GM18505 (cell line): ENCODE measurements around the gene SDK1.

Experiments used
- ATAC-seq: cut with Tn5 transposase; IDR thresholded peaks from one replicate; pipeline ENCODE4 v1.9.1; 2021; ENCODE audit not compliant: unreplicated experiment
- POLR2A ChIP-seq: IDR thresholded peaks from 4 replicates; pipeline ENCODE4 v1.6.1; 2011; ENCODE audit warnings: borderline replicate concordance; ENCODE audit not compliant: insufficient read depth, insufficient read length; ENCODE audit errors: extremely low read depth

Gene SDK1

DNA sequence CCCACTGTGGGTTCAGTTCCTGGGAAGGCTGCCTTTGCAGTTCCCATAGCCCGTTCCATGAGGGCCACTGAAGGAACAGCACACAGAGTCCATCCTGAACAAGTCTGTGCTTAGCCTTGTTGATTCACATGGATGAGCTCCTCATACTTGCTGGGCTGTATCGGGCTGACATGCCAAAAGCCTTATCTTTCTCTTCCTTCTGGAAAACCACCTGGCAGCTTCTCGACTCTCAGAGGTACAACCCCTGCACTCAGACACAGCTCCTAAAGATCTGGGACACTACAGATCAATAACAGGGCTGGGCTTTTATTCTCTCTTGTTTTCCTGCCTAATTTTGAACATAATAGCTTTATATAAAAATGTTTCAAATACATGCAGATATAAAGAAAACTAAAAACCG is 667.2 kb downstream of the SDK1 start:
- no peak for TF ChIP-seq POLR2A
- no peak for ATAC-seq

DNA sequence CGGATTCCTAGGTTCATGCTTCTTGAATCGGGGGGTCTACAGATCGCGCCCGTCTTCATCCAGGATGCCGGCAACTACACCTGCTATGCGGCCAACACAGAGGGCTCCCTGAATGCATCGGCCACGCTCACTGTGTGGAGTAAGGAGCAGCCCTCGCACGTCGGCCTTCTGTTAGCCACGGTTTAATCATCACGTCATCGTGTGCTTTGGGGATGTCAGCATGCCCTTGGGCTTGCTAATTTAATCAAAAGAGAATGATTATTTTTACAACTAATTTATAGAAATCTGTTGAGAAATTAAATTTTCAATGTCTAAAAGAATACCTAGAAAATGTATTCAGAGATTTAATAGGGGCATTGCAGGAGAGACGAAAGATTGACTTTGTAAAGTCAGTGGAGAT is 668.2 kb downstream of the SDK1 start:
- TF ChIP-seq POLR2A = no peak
- no peak for ATAC-seq

DNA sequence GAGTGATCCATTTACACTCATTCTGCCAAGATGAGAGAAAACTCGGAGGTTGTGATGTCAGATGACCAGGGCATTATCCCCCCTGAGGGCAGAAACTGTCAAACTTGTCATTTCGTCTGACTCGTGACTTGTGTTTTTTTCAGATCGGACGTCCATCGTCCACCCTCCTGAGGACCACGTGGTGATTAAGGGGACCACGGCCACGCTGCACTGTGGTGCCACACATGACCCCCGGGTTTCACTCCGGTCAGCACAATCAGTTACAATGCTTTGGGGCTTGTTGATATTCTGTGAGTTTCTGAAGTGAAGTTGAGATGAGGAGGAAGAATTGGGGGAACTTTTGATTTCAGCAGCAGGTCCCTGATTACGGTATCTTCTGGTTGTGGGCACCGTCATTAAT is 670.3 kb downstream of the SDK1 start:
- TF ChIP-seq POLR2A = no peak
- no peak for ATAC-seq

DNA sequence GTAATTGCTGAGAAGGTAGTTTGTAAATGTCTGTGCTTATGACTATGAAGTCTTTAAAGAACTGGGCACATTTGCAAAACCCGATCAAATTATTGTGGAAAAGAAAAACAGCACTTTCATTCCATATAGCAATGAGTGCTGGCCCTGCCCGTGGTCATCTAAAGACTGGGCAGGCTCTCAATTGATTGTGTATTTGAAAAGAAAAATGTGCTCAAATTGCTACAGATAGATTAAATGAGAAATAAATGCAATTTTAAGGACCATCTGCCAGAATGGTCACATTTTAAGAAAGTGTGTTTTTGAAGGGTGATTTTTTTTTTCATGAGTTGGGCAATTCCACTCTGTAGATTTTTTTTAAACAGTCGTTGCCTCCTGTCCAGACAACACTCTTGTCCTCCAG is 672.2 kb downstream of the SDK1 start:
- ATAC-seq = no peak
- TF ChIP-seq POLR2A = no peak

DNA sequence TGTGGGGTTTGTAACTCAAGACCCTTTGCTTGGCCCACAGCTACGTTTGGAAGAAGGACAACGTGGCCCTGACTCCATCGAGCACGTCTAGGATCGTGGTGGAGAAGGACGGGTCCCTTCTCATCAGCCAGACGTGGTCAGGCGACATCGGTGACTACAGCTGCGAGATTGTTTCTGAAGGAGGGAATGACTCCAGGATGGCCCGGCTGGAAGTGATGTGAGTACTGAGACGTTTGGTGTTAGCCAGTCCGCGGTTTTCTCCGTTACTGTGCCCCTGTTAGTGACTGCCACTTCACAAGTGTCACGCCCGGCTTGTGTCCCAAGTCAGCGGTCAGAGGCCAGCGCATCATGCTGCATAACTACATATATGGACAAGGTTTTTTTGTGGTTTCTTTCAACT is 673.3 kb downstream of the SDK1 start:
- ATAC-seq = no peak
- no peak for TF ChIP-seq POLR2A

DNA sequence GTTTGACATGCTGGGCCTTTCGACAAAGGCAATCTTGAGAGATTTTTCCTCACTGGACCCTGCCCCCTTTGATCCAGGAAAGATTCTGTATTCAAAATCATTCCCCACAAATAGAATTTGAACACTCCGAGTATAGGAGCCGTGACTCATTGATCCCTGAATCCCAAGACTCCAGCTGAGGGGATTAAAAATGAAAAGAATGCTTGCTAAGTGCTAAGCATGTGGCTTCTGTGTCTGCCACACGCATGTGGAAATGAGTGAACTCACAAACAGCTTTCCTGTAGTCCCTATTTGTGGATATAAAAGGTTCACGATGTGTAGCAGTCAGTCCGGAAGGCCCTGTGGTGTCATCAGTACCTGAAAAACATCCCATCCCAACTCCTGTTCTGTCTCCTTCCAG is 674.3 kb downstream of the SDK1 start:
- TF ChIP-seq POLR2A = no peak
- ATAC-seq = no peak

DNA sequence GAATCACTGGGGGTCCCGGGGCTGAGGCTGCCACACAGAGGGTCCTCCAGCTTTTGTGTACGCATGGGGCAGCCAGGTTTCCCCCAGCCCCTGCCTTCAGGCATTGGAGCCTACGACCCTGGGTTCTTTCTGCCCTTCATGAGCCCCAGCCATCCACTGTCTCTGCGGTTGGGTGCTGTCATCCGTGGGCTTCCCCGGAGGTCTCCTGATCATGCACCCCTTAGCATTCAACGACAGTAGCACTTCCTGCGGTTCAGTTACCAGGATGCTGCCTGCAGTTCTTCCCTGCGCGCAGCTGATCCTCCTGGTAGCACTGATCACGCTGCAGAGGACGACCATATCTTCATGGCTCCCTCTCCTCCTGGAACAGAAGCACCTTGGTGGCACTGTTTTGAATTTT is 676.3 kb downstream of the SDK1 start:
- ATAC-seq = no peak
- no peak for TF ChIP-seq POLR2A

DNA sequence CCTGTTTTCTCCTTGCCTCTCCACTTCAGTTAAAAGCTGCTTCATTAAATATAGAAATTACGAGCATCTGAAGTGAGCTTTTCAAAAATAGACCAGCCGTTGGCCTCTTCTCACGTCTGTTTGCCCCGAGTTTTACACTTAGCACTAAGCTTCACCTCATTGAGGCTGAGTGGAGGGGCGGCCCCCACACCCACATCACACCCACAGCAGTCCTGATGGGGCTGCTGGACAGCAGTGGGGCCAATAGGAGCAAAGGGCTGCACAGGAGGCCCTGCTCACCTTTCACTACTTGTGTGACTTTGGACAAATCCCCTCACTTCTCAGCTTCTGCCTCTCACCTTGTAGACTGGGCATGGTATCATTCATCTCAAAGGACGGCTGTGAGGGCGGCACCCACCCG is 677.8 kb downstream of the SDK1 start:
- no peak for TF ChIP-seq POLR2A
- ATAC-seq = no peak

DNA sequence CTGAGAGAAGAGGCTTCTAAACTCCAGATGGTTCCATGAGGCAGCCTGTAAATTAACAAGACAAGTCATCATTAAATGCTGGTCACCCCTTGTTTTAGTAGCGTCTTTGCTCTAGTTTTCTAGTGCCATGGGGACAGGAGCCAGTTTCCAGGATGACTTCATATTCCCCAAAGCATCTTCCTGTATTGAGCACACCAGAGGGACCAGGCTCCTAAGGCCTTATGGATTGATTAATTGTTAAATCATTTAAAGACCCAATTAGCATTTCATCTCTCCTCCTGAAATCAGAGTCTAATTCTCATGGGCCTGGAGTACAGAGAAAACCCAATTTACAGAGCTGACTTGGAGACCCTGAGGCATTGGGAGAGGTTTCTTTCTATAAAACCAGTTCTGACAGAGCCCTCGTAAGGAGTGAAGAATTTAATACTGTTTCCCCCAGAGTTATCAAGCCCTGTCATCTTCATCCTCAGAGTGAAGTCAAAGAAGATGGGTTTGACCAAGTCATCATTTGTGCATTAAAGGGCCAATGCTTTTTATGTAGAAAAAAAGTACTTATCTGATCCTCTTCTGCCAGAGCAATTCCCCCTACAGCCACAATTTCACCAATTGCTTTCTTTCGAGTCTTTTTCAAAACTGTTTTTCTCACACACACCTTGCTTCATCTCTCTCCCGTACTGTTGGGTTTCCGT is 678.7 kb downstream of the SDK1 start:
- no peak for ATAC-seq
- no peak for TF ChIP-seq POLR2A

DNA sequence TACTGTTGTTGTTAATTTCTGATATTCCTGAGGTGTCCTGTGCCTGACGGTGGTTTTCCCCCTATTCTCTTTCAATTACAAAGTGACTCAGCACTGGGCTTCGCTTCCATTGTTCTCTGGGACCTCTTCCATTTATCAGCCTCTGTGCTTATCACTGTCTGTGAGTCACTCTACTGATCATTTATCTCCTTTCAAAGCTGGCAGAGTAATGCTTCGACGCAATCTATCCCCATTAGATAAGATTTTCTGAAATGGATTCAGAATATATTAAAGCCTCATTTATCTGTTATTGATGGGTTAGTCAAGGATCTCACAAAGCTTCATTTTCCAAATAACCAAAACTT is 679.2 kb downstream of the SDK1 start:
- no peak for ATAC-seq
- no peak for TF ChIP-seq POLR2A

DNA sequence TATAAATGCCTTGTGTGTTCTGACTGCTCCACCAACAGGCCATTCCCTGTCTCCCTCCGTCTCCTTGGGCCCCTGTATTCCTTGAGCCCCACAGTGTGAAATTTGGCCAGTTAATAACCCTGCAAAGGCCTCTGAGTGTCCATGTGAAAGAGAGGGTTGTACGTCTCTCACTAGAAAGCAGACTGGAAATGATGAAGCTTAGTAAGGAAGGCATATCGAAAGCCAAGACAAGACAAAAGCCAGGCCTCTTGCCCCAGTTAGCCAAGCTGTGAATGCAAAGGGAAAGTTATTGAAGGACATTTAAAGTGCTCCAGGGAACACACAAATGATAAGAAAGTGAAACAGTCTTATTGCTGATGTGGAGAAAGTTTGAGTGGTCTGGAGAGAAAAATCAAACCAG is 680.2 kb downstream of the SDK1 start:
- no peak for TF ChIP-seq POLR2A
- ATAC-seq = no peak

DNA sequence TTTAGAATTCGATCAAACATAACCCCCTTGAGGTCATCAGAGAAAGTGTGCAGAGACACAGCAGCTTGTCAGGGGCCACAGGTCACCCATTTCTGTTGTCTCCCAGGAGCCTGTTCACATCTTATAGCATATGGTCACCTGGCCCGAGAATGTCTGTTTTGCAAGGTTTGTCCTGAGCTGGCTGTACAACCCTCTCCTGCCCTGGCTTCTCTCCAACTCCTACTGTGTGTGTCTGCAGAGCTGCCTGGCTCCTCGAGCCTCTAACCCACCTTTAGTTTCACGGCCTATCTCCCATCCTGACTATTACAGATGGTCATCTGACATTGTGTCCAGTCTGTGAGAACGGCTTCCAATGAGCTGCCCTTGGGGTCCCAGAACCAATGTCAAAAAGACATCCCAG is 683.4 kb downstream of the SDK1 start:
- TF ChIP-seq POLR2A = no peak
- ATAC-seq = no peak

DNA sequence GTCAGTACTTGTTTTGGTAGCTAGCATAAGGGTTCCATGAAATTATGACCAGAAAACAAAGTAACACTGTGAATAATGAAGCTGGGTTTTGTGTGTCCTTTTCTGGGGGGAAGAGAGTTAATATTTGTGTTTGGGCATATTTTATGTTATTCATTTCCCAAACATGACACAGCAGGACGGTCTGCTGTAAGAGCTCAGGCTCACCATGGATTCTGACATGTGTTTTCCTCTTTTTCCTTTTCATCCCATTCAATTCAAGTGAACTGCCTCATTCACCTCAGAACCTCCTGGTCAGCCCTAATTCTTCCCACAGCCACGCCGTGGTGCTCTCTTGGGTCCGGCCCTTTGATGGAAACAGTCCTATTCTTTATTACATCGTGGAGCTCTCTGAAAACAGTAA is 685.9 kb downstream of the SDK1 start:
- no peak for TF ChIP-seq POLR2A
- ATAC-seq = no peak

DNA sequence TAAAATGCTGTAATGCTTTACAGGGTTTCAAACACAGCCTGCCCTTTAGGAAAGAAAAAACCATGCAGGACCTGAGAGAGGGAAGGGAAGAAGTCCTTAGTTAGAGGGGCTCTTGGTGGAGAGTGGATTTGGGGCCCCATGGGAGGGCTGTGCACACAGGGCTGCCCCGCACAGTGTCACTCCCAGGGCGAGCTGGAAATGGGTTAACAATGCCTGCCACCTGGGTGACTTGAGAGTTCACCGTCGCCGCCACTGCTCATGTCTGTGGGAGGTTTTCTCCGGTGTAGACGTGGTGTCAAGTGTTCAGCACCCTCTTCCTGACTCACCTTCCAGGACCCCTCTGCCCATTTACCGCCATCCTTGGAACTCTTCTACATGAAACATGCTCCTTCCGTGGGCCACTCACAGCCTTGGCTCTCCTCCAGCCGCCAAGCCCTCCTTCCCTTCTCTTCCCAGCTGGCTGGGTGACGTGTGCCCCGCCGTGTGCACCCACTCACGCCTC is 686.4 kb downstream of the SDK1 start:
- no peak for ATAC-seq
- no peak for TF ChIP-seq POLR2A

DNA sequence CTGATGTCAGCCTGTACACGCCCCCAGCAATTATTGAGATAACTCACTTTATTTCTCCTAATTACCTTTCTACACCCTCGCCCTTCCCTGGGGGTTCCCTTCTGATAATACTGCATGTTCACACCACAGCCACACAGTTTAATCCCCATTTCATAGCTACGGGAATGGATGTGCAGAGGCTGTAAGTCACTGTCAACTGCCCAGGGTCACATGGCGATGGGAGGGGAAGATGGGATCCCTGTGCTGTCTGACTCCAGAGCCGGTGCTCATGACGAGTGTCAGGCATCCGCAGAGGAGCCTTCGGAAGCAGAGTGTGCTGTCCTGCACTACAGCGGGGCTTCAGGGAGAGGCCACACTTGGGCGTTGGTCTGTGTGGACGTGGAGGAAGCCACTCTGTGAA is 688.7 kb downstream of the SDK1 start:
- no peak for ATAC-seq
- TF ChIP-seq POLR2A = no peak

DNA sequence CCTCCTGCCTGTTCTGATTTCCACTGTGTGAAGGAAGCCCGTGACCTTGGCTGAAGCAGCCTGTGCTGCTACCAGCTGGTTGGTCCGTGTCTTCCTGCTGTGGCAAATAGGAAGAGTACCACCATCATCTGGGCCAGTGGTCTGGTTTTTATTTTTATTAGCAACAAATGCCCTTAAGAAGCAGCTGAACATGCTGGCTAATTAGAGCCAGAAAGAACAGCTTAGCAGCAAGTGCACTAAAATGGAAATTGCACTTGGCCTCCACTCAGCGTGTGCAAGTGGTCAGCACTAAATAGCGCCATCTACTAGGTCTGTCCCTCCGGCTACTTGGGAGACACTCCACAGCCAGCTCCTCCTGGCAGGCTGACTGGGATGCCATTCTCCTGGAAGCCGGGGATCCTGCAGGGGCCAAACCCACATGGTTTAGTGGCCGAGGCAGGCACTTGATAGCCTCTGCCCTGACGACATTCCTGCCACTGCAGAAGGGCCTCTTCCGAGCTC is 690.7 kb downstream of the SDK1 start:
- no peak for ATAC-seq

DNA sequence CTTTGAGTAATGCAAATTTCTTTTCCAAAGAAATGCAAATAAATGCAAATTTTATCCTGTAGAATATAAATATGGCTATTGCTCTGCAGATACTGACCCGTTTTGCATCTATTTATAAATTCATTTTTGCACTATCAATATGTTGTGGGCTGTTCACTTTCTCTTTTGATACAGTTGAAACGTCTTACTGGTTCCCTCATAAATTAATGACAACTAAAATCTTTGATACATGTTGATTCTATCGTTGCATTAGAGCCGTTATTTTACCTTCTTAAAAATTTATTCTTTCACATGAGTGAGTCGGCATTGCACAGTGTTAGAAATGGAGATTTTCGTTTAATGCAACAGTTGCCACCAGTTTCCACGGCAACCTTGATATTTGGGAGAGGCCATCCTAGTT is 691.8 kb downstream of the SDK1 start:
- TF ChIP-seq POLR2A = no peak
- ATAC-seq = no peak

More for the DNA sequence above, 690.7 kb downstream of the SDK1 start:
- TF ChIP-seq POLR2A = no peak
